A673 (cell line): ENCODE results near the gene FAM98C.

ENCODE experiments used
- EZH2 ChIP-seq: fragments of 200-600 bp; sonication (generic); IDR thresholded peaks from 2 replicates; pipeline ENCODE4 v1.6.1; 2017; ENCODE audit warnings: borderline replicate concordance, low read depth, mild to moderate bottlenecking, mixed read lengths, antibody characterized with exemption, low read length; ENCODE audit not compliant: poor library complexity, severe bottlenecking
- TF ChIP-seq, protein P1 (sequence below): fragments of 300-800, 200-600 bp; sonication (generic); conservative IDR thresholded peaks from 2 replicates; pipeline ENCODE4 v1.5.1; 2017; ENCODE audit warnings: low read depth, mild to moderate bottlenecking, antibody characterized with exemption, low read length, moderate library complexity, mixed read lengths

DNA sequence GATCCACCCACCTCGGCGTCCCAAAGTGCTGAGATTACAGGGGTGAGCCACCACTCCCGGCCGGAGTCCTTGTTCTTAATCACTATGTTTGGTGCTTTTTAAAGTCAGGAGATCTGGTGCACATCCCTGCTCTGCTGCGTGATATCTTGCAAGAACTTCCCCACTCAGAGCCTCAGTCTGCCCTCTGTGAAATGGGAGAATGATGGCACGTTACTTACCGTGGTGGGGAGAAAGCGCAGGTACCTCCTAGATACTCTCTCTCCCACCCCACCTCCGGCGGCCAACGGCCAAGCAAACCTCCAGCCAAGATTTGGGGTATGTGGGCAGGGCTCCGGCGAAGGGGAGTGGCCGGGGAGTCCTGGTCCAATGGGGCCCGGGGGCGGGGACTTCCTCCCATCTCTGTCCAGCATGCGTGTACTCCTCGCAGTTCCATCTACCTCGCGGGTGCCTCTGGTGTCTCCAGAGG, 30.4 kb downstream of the FAM98C start, which contains the start of gene RYR1:
- TF ChIP-seq EZH2 = no peak
- TF ChIP-seq, protein P1, sequence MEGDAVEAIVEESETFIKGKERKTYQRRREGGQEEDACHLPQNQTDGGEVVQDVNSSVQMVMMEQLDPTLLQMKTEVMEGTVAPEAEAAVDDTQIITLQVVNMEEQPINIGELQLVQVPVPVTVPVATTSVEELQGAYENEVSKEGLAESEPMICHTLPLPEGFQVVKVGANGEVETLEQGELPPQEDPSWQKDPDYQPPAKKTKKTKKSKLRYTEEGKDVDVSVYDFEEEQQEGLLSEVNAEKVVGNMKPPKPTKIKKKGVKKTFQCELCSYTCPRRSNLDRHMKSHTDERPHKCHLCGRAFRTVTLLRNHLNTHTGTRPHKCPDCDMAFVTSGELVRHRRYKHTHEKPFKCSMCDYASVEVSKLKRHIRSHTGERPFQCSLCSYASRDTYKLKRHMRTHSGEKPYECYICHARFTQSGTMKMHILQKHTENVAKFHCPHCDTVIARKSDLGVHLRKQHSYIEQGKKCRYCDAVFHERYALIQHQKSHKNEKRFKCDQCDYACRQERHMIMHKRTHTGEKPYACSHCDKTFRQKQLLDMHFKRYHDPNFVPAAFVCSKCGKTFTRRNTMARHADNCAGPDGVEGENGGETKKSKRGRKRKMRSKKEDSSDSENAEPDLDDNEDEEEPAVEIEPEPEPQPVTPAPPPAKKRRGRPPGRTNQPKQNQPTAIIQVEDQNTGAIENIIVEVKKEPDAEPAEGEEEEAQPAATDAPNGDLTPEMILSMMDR = no peak
